ENCODE data around the gene KCNQ1.

DNA sequence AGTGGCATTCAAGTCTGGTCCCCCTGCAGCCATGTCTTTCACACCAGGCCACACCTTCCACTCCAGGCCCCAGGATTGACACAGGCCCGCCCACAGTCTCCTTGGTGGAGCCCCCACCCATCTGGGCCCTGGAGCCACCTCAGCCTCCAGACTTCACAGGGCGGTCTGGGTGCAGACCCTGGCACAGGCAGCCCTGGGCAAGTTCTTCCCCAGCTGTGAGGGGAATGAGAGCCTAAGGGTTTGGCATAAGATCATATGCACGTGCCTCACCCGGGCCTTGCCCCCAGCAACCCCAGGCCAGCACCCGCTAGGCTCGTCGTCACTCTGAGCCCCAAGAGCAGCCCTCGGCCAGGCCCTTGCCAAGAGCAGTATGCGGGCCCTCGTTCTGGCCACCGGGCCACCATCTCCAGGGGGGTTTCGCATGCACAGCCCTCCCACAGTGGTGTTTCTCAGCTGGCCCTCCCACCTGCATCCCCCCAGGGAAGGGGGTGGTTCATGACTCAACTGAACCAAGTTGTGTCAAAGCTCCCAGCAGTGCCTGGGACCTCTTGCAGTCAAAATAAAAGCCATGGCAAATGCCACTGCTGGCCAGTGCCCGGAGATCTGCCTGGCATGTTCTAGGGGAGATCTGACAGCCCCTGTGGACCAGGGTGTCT is 325.4 kb downstream of the KCNQ1 start:
- TF ChIP-seq POLR2A (IDR thresholded peaks at IDR 0.05; ENCODE audit: low read depth, low read length) (no peak), CTCF (IDR thresholded peaks at IDR 0.05; ENCODE audit: extremely low read depth in 1 of 2, insufficient read depth in 1 of 2, low read depth in 1 of 2, low read length in 2 of 2) (no peak), EZH2 (IDR thresholded peaks at IDR 0.05; ENCODE audit: borderline replicate concordance, low read depth, low read length, severe bottlenecking) (no peak), MYC (IDR thresholded peaks at IDR 0.05; ENCODE audit: low read depth, low read length) (no peak), POLR2AphosphoS5 (IDR thresholded peaks at IDR 0.05; ENCODE audit: insufficient read depth, low read depth, low read length) (no peak), GATA2 (IDR thresholded peaks at IDR 0.05; ENCODE audit: insufficient read depth, insufficient read length, low read depth, low read length) (no peak)
